Activated CD8-positive, alpha-beta memory T cell treated with anti-CD3 and anti-CD28 coated beads for 36 hours (primary cell): ENCODE data around the gene ASB15. TPM values are rescaled to one million over a fixed set of nuclear protein-coding genes. Genes with fewer than 3 reads are reported as not detected.

Experiments used
- CTCF ChIA-PET: fragments of 350-600 bp; sonication (Branson Sonifier 250); formaldehyde crosslinking; loops from one replicate; lab custom pipeline; 2021; ENCODE audit warnings: antibody characterized with exemption; lab: Charles Lee
- POLR2A ChIA-PET: fragments of 350-600 bp; sonication (Branson Sonifier 250); formaldehyde crosslinking; loops from one replicate; lab custom pipeline; 2021; ENCODE audit warnings: antibody characterized with exemption; lab: Charles Lee
- total RNA-seq, 2 experiments: library from RNA; stranded (reverse); gene quantifications; one replicate each; pipeline ENCODE4 v1.2.3, GENCODE V29; 2021

The ASB15 gene
- total RNA-seq, 2 experiments from 2014 or later: not detected

- CTCF ChIA-PET: no interaction called here
- POLR2A ChIA-PET: no interaction called here
Measured at GRCh38 chr7:123583821-123584220, 17.8 kb upstream of the ASB15 start.

DNA sequence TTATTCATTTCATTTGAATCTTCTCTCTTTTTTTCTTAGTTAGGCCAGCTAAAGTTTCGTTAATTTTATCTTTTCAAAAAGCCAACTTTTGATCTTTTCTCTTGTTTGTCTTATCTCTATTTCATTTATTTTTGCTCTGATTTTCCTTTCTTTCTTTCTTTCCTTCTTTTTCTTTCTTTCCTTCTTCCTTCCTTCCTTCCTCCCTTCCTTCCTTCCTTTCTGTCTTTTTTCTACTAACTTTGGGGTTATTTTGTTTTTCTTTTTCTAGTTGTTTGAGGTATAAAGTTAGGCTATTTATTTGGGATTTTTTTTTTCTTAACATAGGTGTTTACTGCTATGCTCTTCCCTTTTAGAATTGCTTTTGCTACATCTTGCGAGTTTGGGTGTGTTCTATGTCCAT is 13.2 kb upstream of the ASB15 start:
- ChIA-PET POLR2A (no interaction called here), CTCF (no interaction called here)

DNA sequence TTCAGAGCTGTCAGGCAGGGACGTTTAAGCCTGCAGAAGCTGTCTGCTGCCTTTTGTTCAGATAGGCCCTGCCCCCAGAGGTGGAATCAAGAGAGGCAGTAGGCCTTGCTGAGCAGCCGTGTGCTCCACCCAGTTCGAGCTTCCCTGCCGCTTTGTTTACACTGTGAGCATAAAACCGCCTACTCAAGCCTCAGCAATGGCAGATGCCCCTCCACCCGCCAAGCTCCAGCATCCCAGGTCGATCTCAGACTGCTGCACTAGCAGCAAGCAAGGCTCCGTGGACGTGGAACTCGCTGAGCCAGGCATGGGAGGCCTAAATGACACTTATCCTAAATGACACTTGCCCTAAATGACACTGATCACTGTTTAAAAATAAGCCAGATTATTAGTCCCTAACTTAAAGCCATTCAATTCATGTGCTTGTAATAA is 6.8 kb upstream of the ASB15 start:
- ChIA-PET POLR2A (no interaction called here), CTCF (no interaction called here)

GRCh38 chr7:123598657-123599056 is 3.0 kb upstream of the ASB15 start:
- POLR2A ChIA-PET: no interaction called here
- CTCF ChIA-PET: no interaction called here

GRCh38 chr7:123599766-123600165 is 1.9 kb upstream of the ASB15 start:
- ChIA-PET POLR2A (no interaction called here), CTCF (no interaction called here)

GRCh38 chr7:123600876-123601275 is 745 bp upstream of the ASB15 start:
- POLR2A ChIA-PET: no interaction called here
- CTCF ChIA-PET: no interaction called here

DNA sequence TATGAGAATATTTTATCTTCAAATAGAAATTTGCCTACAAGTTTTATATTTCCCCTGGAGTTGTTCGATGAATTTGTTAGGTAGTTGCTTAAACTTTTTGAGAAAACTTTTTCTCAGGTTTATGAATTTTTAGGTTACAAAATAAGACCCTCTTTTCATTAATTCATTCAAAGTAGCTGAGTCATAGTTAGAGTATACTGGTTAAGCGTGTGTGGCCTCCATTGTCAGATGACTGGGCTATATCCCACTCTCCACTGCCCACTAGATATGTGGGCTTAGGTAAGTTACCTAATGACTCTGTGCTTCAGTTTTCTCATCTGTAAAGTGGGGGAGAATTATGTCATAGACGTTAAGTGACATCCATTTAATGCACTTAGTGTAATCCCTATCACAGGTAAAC is 1.0 kb downstream of the ASB15 start:
- CTCF ChIA-PET: no interaction called here
- POLR2A ChIA-PET: no interaction called here

DNA sequence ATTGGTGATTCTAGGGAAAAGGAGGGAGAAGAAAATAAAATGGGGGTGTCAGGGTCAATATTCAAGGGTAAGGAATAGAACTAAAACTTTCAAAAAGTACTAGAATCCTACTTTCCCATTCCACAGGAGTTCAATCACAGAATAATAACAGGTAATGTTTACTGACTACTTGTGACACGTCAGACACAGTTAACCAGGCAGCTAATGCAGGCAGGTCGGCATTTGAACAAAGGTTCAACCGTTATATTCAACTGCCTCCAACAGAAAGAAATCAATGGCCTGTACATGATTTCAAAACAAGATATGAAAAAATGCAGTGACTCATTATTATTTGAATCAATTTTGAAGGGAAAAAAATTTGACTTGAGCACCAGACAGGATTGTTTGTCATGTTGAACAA is 3.1 kb downstream of the ASB15 start:
- ChIA-PET CTCF (no interaction called here), POLR2A (no interaction called here)

GRCh38 chr7:123607423-123607975 is 5.9 kb downstream of the ASB15 start:
- CTCF ChIA-PET: no interaction called here
- POLR2A ChIA-PET: no interaction called here

GRCh38 chr7:123608991-123609882 is 7.6 kb downstream of the ASB15 start:
- CTCF ChIA-PET: no interaction called here
- POLR2A ChIA-PET: no interaction called here

GRCh38 chr7:123609883-123610239 is 8.2 kb downstream of the ASB15 start:
- CTCF ChIA-PET: no interaction called here
- POLR2A ChIA-PET: no interaction called here

- ChIA-PET CTCF (no interaction called here), POLR2A (no interaction called here)
Measured at GRCh38 chr7:123612024-123612423, 10.4 kb downstream of the ASB15 start.

DNA sequence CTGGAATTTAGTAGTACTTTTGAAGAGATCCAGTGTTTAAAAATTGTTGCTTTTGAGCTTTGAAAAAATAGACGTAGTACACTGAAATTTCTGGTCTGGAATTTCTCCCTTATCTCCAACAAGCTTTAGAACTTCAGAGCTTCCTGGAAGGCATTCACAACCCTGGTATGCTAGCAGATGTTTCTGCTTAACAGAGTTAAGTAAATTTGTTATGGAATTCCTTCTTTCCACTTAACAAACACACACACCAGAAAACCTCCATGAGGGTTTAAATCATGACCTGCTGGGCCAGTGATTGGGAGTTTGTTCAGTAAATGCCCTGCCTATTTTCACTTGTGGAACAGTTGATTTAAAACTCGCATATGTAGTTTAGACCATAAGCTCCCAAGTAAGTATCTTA is 13.7 kb downstream of the ASB15 start:
- ChIA-PET POLR2A (no interaction called here), CTCF (interaction anchor here (1.4 kb wide), 1 partner anchor 9 kb away, joined by 5 read pairs; no protein-coding TSS in a partner anchor)

- ChIA-PET POLR2A (no interaction called here), CTCF (interaction anchor here (1.1 kb wide), 1 partner anchor 8 kb away, joined by 3 read pairs; no protein-coding TSS in a partner anchor)
Measured at GRCh38 chr7:123616223-123616622, 14.6 kb downstream of the ASB15 start.

DNA sequence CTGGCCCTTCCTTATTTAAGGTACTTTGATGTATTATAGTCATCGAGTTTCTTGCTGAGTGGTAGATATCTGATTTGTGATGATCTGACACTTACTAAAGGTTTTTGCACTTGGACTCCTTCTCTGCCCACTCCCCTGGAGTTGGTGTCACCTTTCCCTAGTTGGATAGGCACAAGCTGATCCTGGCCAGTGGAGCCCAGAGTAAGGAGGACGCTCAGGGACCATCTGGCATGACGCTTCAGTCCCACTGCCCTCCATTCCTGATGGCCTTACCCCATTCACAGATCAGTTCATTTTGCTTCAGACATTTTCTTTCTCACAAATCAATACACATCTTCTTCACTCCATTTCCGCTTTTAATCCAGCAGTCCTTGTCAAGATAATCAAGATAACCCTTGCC is 20.1 kb downstream of the ASB15 start:
- CTCF ChIA-PET: no interaction called here
- POLR2A ChIA-PET: no interaction called here

DNA sequence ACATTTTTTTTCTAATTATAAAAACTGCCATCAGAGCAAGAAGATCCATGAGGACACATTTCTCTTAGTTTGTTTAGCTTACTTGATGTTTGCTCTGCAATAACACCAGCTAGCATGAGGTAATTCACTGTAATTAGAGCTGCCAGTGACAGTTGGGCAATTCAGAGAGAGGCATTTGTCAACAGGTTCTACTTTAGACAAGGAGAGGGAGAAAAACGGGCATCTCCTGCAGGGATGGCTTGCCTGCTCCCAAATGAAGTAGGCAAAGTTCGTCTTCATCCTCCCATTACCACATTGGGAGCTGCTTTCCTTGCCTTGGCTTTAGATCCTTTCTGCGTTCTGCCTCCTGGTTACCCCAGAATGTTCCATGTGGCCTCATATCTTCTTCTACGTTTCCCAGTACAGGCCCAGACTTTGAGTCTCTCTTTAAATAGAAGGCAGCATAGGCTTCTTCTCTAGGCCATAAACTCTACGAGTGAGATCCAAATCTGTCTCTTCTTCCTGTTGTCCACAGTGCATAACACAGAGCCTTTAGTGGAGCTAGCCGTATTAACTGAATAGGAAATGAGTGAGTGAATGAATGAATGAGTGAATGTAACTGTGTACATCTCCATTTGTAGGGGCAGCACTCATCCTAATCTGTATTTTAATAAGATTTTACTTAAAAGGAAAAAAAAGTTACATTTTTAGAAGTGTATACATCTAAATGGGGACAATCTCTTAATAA is 21.2 kb downstream of the ASB15 start:
- ChIA-PET CTCF (no interaction called here), POLR2A (no interaction called here)

- ChIA-PET POLR2A (no interaction called here), CTCF (interaction anchor here (1.2 to 1.3 kb wide), 5 partner anchors 9 to 241 kb away, joined by 3 to 5 read pairs (median 3); partner anchors contain the start of gene WASL)
Measured at GRCh38 chr7:123624527-123625183, 23.0 kb downstream of the ASB15 start.

GRCh38 chr7:123625254-123625653 is 23.6 kb downstream of the ASB15 start:
- ChIA-PET CTCF (interaction anchor here (0.6 to 1.3 kb wide), 6 partner anchors 9 to 284 kb away, joined by 3 to 5 read pairs (median 3); partner anchors contain the start of gene WASL), POLR2A (no interaction called here)

DNA sequence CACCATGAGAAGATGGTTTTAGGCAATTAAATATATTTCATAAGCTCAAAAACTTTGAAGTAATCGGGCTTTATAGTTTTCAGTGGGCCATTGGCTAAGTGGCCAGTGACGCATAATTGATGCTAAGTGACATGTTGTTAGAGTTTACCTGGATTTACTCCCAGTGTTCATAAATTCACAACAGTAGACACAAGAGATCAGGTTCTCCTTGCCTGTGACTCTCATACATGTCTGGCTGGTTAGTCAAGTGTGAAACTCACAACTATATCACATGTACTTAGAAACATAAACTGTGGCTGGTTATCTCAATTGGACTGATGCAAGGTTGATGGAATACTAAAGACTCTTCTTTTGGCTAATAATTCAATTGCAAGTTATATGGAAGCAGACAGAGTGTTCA is 26.2 kb downstream of the ASB15 start:
- CTCF ChIA-PET: no interaction called here

GRCh38 chr7:123628829-123629228 is 27.2 kb downstream of the ASB15 start:
- ChIA-PET POLR2A (no interaction called here), CTCF (no interaction called here)

More for the DNA sequence above, 26.2 kb downstream of the ASB15 start:
- POLR2A ChIA-PET: no interaction called here
